ENCODE results near the gene ANGPTL4.

GRCh38 chr19:8399681-8400188, 35.8 kb downstream of the ANGPTL4 start:
- TF ChIP-seq CTCF (conservative IDR thresholded peaks at IDR 0.05) = no peak
- TF ChIP-seq ZFX (IDR thresholded peaks at IDR 0.05) = no peak

Measured in C4-2B (cell line).